MM.1S (cell line): ENCODE data around the gene PTPRR.

Source experiments
- DNase-seq: peaks from one replicate; pipeline ENCODE4 v3.0.0-alpha.2; 2015
- H2AFZ ChIP-seq: fragments of 300-600 bp; sonication (generic); 2 replicates; pipeline ENCODE4 v1.6.0; 2016; ENCODE audit warnings: antibody characterized with exemption, low read length
- H3F3A ChIP-seq: fragments of 300-600 bp; sonication (generic); 2 replicates; pipeline ENCODE4 v1.6.1; 2016; ENCODE audit warnings: mild to moderate bottlenecking, antibody characterized with exemption, low read length, moderate library complexity, mixed read lengths; ENCODE audit not compliant: insufficient read depth
- H3K27ac ChIP-seq: fragments of 300-600 bp; sonication (generic); 2 replicates; pipeline ENCODE4 v1.5.1; 2016; ENCODE audit warnings: mild to moderate bottlenecking, low read length
- H3K27me3 ChIP-seq: fragments of 300-600 bp; sonication (generic); replicated peaks from 2 replicates; pipeline ENCODE4 v1.6.0; 2016; ENCODE audit warnings: low read length; ENCODE audit not compliant: insufficient read depth
- H3K36me3 ChIP-seq: fragments of 300-600 bp; sonication (generic); replicated peaks from 2 replicates; pipeline ENCODE4 v1.6.1; 2016; ENCODE audit warnings: mild to moderate bottlenecking, low read length, mixed read lengths; ENCODE audit not compliant: insufficient read depth
- H3K4me1 ChIP-seq: fragments of 300-600 bp; sonication (generic); 2 replicates; pipeline ENCODE4 v1.6.1; 2016; ENCODE audit warnings: low read length, mixed read lengths
- H3K4me2 ChIP-seq: fragments of 300-600 bp; sonication (generic); 2 replicates; pipeline ENCODE4 v1.6.0; 2016; ENCODE audit warnings: low read depth, low read length
- H3K4me3 ChIP-seq: fragments of 300-600 bp; sonication (generic); 2 replicates; pipeline ENCODE4 v1.5.1; 2016; ENCODE audit warnings: low read length, mixed read lengths
- H3K79me2 ChIP-seq: fragments of 300-600 bp; sonication (generic); 2 replicates; pipeline ENCODE4 v1.6.1; 2016; ENCODE audit warnings: mixed run types, low read length, mixed read lengths
- H3K9ac ChIP-seq: fragments of 300-600 bp; sonication (generic); 2 replicates; pipeline ENCODE4 v1.6.1; 2016; ENCODE audit warnings: low read length, mixed read lengths
- H3K9me2 ChIP-seq: fragments of 300-600 bp; sonication (generic); replicated peaks from 2 replicates; pipeline ENCODE4 v1.6.1; 2016; ENCODE audit warnings: mild to moderate bottlenecking, low read length, mixed read lengths; ENCODE audit not compliant: insufficient read depth
- H3K9me3 ChIP-seq: fragments of 300-600 bp; sonication (generic); replicated peaks from 2 replicates; pipeline ENCODE4 v1.6.1; 2016; ENCODE audit warnings: mild to moderate bottlenecking, low read length, mixed read lengths; ENCODE audit not compliant: insufficient read depth
- H4K20me1 ChIP-seq: fragments of 300-600 bp; sonication (generic); 2 replicates; pipeline ENCODE4 v1.6.1; 2016; ENCODE audit warnings: mild to moderate bottlenecking, low read length, moderate library complexity, mixed read lengths; ENCODE audit not compliant: insufficient read depth
- EZH2 ChIP-seq: fragments of 300-600 bp; sonication (generic); optimal IDR thresholded peaks from 2 replicates; pipeline ENCODE3; 2017; ENCODE audit warnings: low read depth, mild to moderate bottlenecking, antibody characterized with exemption, low read length, mixed read lengths
- EZH2phosphoT487 ChIP-seq: fragments of 300-600 bp; sonication (generic); IDR thresholded peaks from 2 replicates; pipeline ENCODE4 v1.6.1; 2018; ENCODE audit warnings: antibody characterized with exemption, low read length
- TF ChIP-seq, protein P1 (sequence below): fragments of 300-600 bp; sonication (generic); IDR thresholded peaks from 2 replicates; pipeline ENCODE4 v1.5.1; 2016; ENCODE audit warnings: antibody characterized with exemption, low read length, mixed read lengths

The PTPRR gene

DNA sequence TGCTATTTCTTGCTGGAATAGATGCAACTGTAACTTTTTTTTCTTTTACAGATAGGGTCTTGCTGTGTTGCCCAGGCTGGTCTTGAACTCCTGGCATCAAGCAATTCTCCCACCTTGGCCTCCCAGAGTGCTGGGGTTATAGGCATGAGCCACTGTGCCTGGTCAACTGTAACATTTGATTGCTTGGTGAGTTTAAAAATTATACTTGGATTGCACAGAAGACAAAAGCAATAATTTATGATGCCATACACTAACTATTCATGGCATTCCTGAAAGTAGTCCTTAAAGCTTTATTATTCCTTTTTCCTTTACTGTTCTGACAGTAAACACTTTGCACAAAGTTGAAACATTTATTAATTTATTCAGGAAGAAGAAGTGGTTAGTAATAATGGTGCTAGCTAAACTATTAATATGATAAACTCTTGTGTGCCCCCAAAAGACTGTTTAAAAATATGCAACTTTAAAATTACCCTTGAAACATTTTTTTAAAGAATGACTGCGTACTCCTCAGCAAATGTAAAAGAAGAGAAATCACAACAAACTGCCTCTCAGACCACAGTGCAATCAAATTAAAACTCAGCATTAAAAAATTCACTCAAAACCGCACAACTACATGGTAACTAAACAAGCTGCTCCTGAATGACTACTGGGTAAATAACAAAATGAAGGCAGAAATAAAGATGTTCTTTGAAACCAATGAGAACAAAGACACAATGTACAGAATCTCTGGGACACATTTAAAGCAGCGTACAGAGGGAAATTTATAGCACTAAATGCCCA lies 291.6 kb downstream of the PTPRR start:
- TF ChIP-seq EZH2 (no peak), EZH2phosphoT487 (no peak)
- TF ChIP-seq, protein P1, sequence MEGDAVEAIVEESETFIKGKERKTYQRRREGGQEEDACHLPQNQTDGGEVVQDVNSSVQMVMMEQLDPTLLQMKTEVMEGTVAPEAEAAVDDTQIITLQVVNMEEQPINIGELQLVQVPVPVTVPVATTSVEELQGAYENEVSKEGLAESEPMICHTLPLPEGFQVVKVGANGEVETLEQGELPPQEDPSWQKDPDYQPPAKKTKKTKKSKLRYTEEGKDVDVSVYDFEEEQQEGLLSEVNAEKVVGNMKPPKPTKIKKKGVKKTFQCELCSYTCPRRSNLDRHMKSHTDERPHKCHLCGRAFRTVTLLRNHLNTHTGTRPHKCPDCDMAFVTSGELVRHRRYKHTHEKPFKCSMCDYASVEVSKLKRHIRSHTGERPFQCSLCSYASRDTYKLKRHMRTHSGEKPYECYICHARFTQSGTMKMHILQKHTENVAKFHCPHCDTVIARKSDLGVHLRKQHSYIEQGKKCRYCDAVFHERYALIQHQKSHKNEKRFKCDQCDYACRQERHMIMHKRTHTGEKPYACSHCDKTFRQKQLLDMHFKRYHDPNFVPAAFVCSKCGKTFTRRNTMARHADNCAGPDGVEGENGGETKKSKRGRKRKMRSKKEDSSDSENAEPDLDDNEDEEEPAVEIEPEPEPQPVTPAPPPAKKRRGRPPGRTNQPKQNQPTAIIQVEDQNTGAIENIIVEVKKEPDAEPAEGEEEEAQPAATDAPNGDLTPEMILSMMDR: no peak
- Histone ChIP-seq H3K79me2 (no peaks in the 10 kb centered on the region), H3K27me3 (no peaks in the 10 kb centered on the region), H3K36me3 (no peaks in the 10 kb centered on the region), H3K4me1 (no peaks in the 10 kb centered on the region), H3K9ac (no peak overlapping the region), H3K9me3 (no peaks in the 10 kb centered on the region), H3K4me3 (no peak overlapping the region), H3K9me2 (no peaks in the 10 kb centered on the region), H3F3A (no peaks in the 10 kb centered on the region), H3K27ac (no peak overlapping the region), H2AFZ (no peak overlapping the region), H4K20me1 (no peaks in the 10 kb centered on the region), H3K4me2 (no peak overlapping the region)
- DNase-seq: no peak

DNA sequence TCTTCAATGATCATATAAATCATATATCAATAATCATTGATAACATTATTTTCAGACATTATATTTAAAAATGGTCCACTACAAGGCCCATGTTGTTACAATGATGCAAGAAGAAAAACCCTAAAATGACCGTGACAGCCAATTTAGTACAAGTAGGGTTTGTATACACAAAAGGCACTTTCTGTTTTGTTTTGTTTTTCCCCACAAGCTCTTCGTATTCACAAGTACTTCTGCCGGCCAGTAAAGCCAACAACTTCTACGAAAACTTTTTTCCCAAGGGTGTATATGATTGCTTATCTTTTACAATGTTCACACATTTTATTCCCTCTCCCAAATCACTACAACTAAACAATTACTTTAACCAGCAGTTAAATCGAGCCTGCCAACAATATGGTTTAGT lies 292.9 kb downstream of the PTPRR start:
- H4K20me1 ChIP-seq: no peaks in the 10 kb centered on the region
- TF ChIP-seq EZH2: no peak
- no peak for TF ChIP-seq EZH2phosphoT487
- TF ChIP-seq, protein P1: no peak
- peak overlapping the region; percentile 11; the same call in 1 of the 2 replicates for H3K4me2 ChIP-seq
- no peak overlapping the region for H3K9ac ChIP-seq
- H3F3A ChIP-seq: no peaks in the 10 kb centered on the region
- no peaks in the 10 kb centered on the region for H3K79me2 ChIP-seq
- H3K4me1 ChIP-seq: no peaks in the 10 kb centered on the region
- no peaks in the 10 kb centered on the region for H3K9me2 ChIP-seq
- DNase-seq: peak; percentile 27
- peak overlapping the region; percentile 20; the same call in 1 of the 2 replicates for H2AFZ ChIP-seq
- no peaks in the 10 kb centered on the region for H3K36me3 ChIP-seq
- H3K4me3 ChIP-seq: peak overlapping the region; percentile 10; the same call in 1 of the 2 replicates
- no peak overlapping the region for H3K27ac ChIP-seq
- no peaks in the 10 kb centered on the region for H3K9me3 ChIP-seq
- no peaks in the 10 kb centered on the region for H3K27me3 ChIP-seq

DNA sequence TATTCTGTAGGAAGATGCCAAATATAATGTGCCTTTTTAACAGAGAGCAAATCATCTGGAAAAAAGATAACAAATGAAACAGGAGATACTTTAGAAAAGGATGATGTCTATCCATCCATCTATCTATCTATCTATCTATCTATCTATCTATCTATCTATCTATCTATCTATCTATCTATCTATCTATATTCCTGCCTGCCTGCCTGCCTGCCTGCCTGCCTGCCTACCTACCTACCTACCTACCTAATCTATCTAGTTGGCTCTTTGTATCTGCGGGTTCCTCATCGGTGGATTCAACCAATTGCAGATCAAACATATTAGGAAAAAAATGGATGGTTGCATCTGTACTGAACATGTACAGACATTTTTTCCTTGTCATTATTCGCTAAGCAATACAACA lies 294.4 kb downstream of the PTPRR start:
- H3K9ac ChIP-seq: no peak overlapping the region
- TF ChIP-seq, protein P1: no peak
- TF ChIP-seq EZH2phosphoT487 (no peak), EZH2 (no peak)
- no peak overlapping the region for H3K4me2 ChIP-seq

More for the DNA sequence above, 294.4 kb downstream of the PTPRR start:
- H3K9me3 ChIP-seq: no peaks in the 10 kb centered on the region
- H3K27me3 ChIP-seq: no peaks in the 10 kb centered on the region
- no peak overlapping the region for H3K27ac ChIP-seq
- no peaks in the 10 kb centered on the region for H3K9me2 ChIP-seq
- no peak for DNase-seq
- no peak overlapping the region for H2AFZ ChIP-seq
- no peaks in the 10 kb centered on the region for H3K36me3 ChIP-seq
- H3K79me2 ChIP-seq: no peaks in the 10 kb centered on the region
- no peaks in the 10 kb centered on the region for H4K20me1 ChIP-seq
- H3K4me1 ChIP-seq: no peaks in the 10 kb centered on the region
- no peaks in the 10 kb centered on the region for H3F3A ChIP-seq
- no peak overlapping the region for H3K4me3 ChIP-seq
